HL-60 (cell line): ENCODE measurements around the gene UBE2E2.

Experiments
- DNase-seq, 2 experiments: peaks; one replicate each; pipeline ENCODE4 v3.0.0-alpha.2; 2010 to 2020; ENCODE audit warnings: low read depth in 1 of 2, low spot score in 1 of 2
- H3K27ac ChIP-seq: fragments of 250-450 bp; sonication (Bioruptor Pico); replicated peaks from 2 replicates; pipeline ENCODE4 v1.5.1; 2020; ENCODE audit warnings: mild to moderate bottlenecking, moderate library complexity
- H3K27me3 ChIP-seq: fragments of 250-450 bp; sonication (Bioruptor Pico); 2 replicates; pipeline ENCODE4 v1.5.1; 2021; ENCODE audit warnings: mild to moderate bottlenecking, moderate library complexity; ENCODE audit not compliant: insufficient read depth, poor library complexity, severe bottlenecking
- H3K4me3 ChIP-seq: replicated peaks from 2 replicates; pipeline ENCODE4 v1.5.1; 2011; ENCODE audit warnings: mild to moderate bottlenecking, control low read depth, low read length; ENCODE audit not compliant: insufficient read depth
- CTCF ChIP-seq: IDR thresholded peaks from one replicate; pipeline ENCODE4 v1.5.1; 2011; ENCODE audit warnings: low read length, control low read depth, inconsistent platforms; ENCODE audit not compliant: insufficient read depth
- GABPA ChIP-seq: IDR thresholded peaks from 2 replicates; pipeline ENCODE4 v1.6.1; 2012; ENCODE audit warnings: low read depth
- POLR2AphosphoS5 ChIP-seq: IDR thresholded peaks from 2 replicates; pipeline ENCODE4 v1.6.1; 2012; ENCODE audit warnings: low read depth
- REST ChIP-seq: IDR thresholded peaks from 2 replicates; pipeline ENCODE4 v1.6.1; 2012; ENCODE audit warnings: low read depth; ENCODE audit not compliant: insufficient replicate concordance
- SPI1 ChIP-seq: IDR thresholded peaks from 2 replicates; pipeline ENCODE4 v1.6.1; 2012; ENCODE audit warnings: low read depth, mild to moderate bottlenecking, borderline replicate concordance

The UBE2E2 gene

GRCh38 chr3:23236890-23237289 lies 33.8 kb downstream of the UBE2E2 start:
- Histone ChIP-seq H3K27ac (no peak overlapping the region), H3K4me3 (no peak overlapping the region), H3K27me3 (no peaks in the 10 kb centered on the region)
- no peak for DNase-seq
- no peak for TF ChIP-seq POLR2AphosphoS5
- TF ChIP-seq REST, result no peak
- no peak for TF ChIP-seq GABPA
- TF ChIP-seq SPI1, result no peak
- no peak for TF ChIP-seq CTCF

GRCh38 chr3:23238156-23238555 lies 35.0 kb downstream of the UBE2E2 start:
- no peak overlapping the region for H3K4me3 ChIP-seq
- DNase-seq, result no peak

GRCh38 chr3:23238578-23238977 lies 35.5 kb downstream of the UBE2E2 start:
- Histone ChIP-seq H3K27me3 (no peaks in the 10 kb centered on the region), H3K27ac (no peak overlapping the region), H3K4me3 (no peak overlapping the region)
- no peak for DNase-seq
- TF ChIP-seq CTCF (no peak), SPI1 (no peak), REST (no peak), POLR2AphosphoS5 (no peak), GABPA (no peak)

More at GRCh38 chr3:23238156-23238555, 35.0 kb downstream of the UBE2E2 start:
- TF ChIP-seq CTCF, result no peak
- no peak for TF ChIP-seq GABPA
- no peak for TF ChIP-seq REST
- TF ChIP-seq SPI1, result no peak
- TF ChIP-seq POLR2AphosphoS5, result no peak
- no peaks in the 10 kb centered on the region for H3K27me3 ChIP-seq
- no peak overlapping the region for H3K27ac ChIP-seq
